IPS-NIHi7 (cell line): ENCODE measurements around the gene CCR5AS.
"Not testable (repeated sequence)": the region's sequence is repeated elsewhere in the genome, so short reads cannot be mapped to it uniquely, and the experiment has no call there.

ENCODE experiments used
- DNase-seq: peaks from one replicate; pipeline ENCODE4 v3.0.0; 2012; ENCODE audit warnings: mixed read lengths; ENCODE audit errors: extremely low spot score

CCR5AS gene

GRCh38 chr3:46406788-46407611 is at the start of gene CCR5AS, which contains the start of gene CCRL2:
TSS of gene CCR5AS (minus strand) at chr3:46407066.
TSS of gene CCRL2 (plus strand) at chr3:46407259. CDS start at chr3:46408080, 821 bp downstream.
- DNase-seq: no peak

GRCh38 chr3:46456118-46456517 is 49.3 kb upstream of the CCR5AS start:
- no peak for DNase-seq

DNA sequence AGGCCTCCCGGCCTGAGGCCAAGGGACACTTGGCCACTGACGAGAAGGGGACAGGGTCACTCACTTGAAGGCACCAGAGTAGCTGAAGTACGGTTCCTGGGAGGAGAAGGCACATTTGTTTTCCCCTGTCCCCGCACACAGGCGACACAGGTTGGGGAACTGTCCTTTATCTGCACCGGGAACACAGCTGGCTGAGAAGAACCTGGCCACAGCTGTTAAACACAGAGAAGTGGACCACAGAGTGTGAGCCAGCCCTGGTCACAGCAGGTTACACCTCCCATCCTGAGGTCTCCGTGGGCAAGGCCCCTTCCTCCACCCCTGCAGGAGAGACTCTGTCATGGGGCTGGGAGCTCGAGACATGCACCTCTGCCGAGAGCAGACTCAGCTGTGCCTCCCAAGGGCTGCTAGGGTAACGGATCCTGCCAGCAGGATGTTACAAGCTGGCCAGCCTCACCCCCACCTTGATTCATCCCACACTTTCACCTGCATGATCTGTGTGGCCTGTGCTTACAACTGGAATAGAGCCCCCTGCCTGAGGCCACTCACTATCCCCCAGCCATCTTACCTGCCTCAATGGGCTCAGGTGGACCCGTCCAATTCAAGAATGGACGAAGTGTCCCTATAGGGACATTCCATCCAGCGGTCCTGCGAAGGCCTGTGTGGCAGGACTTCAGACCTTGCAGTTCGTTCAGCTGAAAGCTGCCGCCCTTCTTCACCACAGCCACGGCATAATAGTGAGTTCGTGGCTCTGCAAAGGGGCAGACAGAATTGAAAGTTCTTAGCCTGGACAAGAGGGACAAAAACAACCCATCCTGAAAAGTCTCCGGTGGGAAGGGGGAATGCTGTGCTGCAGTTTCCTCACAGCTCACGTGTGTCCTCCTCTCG is 48.6 kb upstream of the CCR5AS start:
- no peak for DNase-seq

DNA sequence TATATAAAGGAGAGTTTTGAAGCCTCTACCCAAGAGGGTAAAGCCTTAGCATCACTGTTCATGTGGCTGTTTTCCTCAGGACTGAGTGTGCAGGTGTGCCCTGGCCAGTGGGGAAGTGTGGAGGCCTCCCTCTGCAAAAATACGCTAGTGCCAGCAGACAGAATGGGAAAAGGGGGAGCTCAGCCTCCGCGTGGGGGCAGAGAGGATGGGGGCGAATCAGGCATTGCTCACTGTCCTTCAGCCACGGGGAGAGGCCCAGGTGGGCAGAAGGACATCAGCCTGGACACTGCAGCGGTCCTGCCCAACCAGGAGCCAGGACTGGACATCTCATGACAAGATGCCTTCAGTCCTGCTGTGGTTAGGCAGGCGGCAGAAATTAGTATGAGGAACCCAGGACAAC is 47.7 kb upstream of the CCR5AS start:
- no peak for DNase-seq

- no peak for DNase-seq
Measured at GRCh38 chr3:46454209-46454595, 47.3 kb upstream of the CCR5AS start.

- no peak for DNase-seq
Measured at GRCh38 chr3:46453526-46454208, 46.8 kb upstream of the CCR5AS start.

- DNase-seq: peak; percentile 73
Measured at GRCh38 chr3:46449755-46450552, 43.1 kb upstream of the CCR5AS start.

GRCh38 chr3:46448721-46449120 is 41.9 kb upstream of the CCR5AS start:
- no peak for DNase-seq

DNA sequence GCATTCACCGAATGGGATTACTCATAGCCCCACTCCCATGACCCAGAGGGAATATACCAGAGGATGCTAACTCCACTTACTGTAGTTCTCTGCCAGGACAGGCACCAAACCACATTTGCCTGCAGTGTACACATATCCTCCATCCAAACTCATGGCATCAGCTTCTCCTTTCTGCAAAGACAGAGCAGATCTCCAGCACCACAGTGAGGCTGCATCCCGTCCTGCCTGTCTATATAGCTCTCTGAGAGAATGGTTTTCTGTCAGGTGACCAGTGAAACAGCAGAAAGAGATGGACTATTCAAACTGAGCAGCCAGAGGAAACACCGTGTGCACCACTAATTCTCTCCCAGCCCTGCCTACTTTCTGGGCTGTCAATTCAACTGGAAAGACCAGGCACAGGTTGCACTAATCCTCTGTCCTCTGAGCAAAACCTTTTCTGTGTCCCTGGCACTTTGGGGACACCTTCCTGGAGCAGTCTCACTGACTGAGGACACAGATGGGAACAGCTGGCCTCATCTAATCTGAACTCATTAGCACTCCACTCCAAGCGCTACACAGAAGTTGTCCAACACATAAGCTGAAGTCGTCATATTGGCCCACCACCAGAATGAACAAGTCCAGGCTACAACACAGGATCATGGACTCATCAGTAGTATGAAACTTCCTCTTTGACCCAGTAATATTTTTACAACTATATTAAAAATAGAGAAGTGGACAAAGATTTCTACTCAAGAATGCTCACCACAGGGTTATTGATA is 40.5 kb upstream of the CCR5AS start:
- DNase-seq: no peak

GRCh38 chr3:46442576-46443530 is 36.0 kb upstream of the CCR5AS start:
- no peak for DNase-seq

DNA sequence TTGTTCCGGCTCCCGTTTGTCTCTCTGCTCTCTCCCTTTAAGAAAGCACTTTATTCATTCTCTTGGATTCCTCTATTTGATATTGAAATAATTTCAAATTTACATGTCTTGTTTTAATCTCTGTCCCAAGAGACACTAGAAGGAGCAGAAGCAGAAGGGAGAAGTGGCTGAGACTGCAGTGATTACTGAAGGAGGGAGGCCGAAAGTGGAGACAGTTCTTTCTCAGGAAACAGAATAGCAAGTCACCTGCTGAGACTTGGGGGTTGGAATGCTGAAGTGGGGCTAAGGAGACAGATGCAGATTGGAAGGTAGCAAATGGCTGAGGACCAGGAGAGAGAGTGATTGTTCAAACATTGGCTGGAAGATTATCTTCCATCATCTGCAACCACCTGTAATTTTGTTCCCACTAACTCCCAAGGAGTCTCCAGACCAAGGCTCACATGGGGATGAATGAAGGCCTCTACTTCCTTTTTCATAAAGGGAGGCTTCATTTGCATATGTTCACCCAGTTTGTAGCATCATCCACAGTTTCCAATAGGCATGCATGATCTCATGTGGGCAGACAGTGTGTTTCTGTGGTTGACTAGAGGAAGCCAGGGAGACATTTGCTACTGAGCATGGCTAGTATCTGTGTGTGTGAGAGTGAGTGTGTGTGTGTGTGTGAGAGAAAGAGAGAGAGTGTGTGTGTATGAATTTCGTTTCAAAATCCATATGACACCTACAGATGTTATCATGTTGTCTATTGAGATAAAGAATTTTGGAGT is 33.8 kb upstream of the CCR5AS start:
- DNase-seq: no peak

DNA sequence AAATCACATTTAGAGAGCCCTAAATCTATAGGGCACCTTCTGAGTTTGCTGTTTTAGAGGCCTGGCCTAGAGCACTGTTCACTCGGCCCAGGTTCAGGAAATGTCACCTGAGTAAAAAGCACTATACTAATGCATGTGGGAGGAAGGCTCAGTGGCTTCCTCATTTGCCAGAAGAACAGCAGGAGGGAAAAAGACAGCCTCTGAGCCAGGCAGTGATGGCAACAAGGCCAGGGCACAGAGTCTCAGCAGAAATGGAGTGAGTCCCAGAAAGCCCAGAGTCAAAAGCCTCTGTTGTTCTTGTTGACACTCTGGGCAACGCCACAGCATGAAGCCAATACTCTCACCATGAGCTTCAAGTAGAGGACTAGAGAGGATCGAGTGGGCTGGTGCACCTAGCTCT is 32.0 kb upstream of the CCR5AS start:
- no peak for DNase-seq

GRCh38 chr3:46435081-46435726 is 28.3 kb upstream of the CCR5AS start:
- no peak for DNase-seq

DNA sequence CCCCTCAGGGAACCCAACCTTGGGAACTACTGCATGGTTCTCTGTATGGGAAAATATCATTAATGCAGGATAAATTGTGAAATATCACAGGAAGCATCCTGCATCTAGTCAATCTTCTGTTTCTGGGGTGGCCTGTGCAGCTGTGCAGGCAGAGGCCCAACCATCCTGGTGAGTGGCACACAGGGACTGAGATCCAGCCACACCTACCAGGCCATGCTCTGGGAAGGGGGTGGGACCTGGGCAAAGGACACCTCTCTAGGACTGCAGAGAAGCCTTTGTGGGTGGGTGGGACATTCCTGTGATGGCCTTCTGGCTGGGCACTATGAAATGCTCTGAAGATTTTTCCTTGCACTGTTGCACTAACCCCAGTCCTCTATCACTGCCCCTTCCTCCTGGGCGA is 27.0 kb upstream of the CCR5AS start:
- DNase-seq: no peak

DNA sequence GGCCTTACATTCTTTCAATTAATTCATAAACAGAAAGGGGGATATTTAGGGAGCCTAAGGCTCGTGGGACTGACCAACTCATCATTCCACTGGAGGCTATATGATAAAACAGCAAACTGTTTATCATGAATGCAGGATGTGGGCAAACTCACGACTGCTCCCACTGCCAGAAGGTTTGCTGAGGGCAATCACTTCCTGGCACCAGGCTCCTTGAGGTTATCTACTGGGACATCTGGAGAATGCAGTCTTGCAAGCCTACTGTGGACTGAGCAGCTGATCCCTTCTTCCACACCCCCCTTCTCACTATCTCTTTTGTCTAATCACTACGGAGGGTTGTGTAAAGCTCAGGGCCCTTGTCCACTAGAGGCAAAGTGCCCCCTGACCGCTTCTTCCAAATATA is 26.3 kb upstream of the CCR5AS start:
- DNase-seq: not testable (repeated sequence)

- DNase-seq: not testable (repeated sequence)
Measured at GRCh38 chr3:46431905-46432304, 25.0 kb upstream of the CCR5AS start.

DNA sequence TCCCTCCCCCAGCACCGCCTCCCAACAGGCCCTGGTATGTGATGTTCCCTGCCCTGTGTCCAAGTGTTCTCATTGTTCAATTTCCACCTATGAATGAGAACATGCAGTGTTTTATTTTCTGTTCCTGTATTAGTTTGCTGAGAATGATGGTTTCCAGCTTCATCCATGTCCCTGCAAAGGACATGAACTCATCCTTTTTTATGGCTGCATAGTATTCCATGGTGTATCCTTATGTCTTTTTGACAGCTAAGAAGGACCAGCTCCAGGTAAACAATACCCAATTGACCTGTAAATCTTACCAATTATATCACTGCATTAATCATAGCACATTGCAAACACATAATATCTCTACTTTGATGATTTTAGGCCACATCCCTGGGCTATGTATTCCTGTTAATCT is 24.0 kb upstream of the CCR5AS start:
- DNase-seq: not testable (repeated sequence)

GRCh38 chr3:46429671-46430070 is 22.8 kb upstream of the CCR5AS start:
- DNase-seq: no peak
